ENCODE data around the gene PRKCE. TPM values are rescaled to one million over a fixed set of nuclear protein-coding genes. Genes with fewer than 3 reads are reported as not detected.

PRKCE gene
- total and polyA plus RNA-seq, 2 experiments from 2014 or later = 9.6 to 11.9 TPM

GRCh38 chr2:45788401-45788800, 136.9 kb downstream of the PRKCE start:
- Histone ChIP-seq H4K20me1 (ENCODE audit: insufficient read depth, poor library complexity, severe bottlenecking) (no peaks in the 10 kb centered on the region), H3K4me3 (no peak overlapping the region), H3K79me2 (no peaks in the 10 kb centered on the region), H3K9me2 (replicated peaks; ENCODE audit: insufficient read depth) (no peaks in the 10 kb centered on the region), H3K27ac (no peak overlapping the region), H3K9me3 (ENCODE audit: low read depth) (no peaks in the 10 kb centered on the region), H2AFZ (no peak overlapping the region), H3K4me1 (ENCODE audit: insufficient read depth) (no peaks in the 10 kb centered on the region), H3K4me2 (no peak overlapping the region), H3K36me3 (replicated peaks; ENCODE audit: insufficient read depth, low read depth) (no peaks in the 10 kb centered on the region), H3K27me3 (no peaks in the 10 kb centered on the region)
- WGBS (ENCODE audit: low lambda C conversion rate, missing lambda C conversion rate) = 84% methylated on average over 3 of the region's 3 CpGs
- no peak for DNase-seq (ENCODE audit: low spot score)
- TF ChIP-seq EZH2phosphoT487 (IDR thresholded peaks at IDR 0.05; ENCODE audit: low read depth, severe bottlenecking, unreplicated experiment) = no peak
- TF ChIP-seq CTCF (IDR thresholded peaks at IDR 0.05; ENCODE audit: poor library complexity) = no peak
- TF ChIP-seq EZH2 (IDR thresholded peaks at IDR 0.05; ENCODE audit: borderline replicate concordance) = no peak

GRCh38 chr2:45789317-45789716, 137.8 kb downstream of the PRKCE start:
- no peaks in the 10 kb centered on the region for H3K79me2 ChIP-seq
- no peak overlapping the region for H3K27ac ChIP-seq
- no peak overlapping the region for H3K4me2 ChIP-seq
- no peaks in the 10 kb centered on the region for H3K36me3 ChIP-seq (replicated peaks; ENCODE audit: insufficient read depth, low read depth)
- no peak overlapping the region for H3K4me3 ChIP-seq
- TF ChIP-seq EZH2 (IDR thresholded peaks at IDR 0.05; ENCODE audit: borderline replicate concordance) = no peak
- no peak for TF ChIP-seq CTCF (IDR thresholded peaks at IDR 0.05; ENCODE audit: poor library complexity)
- TF ChIP-seq EZH2phosphoT487 (IDR thresholded peaks at IDR 0.05; ENCODE audit: low read depth, severe bottlenecking, unreplicated experiment) = no peak
- H4K20me1 ChIP-seq (ENCODE audit: insufficient read depth, poor library complexity, severe bottlenecking) = no peaks in the 10 kb centered on the region
- no peaks in the 10 kb centered on the region for H3K9me2 ChIP-seq (replicated peaks; ENCODE audit: insufficient read depth)
- no peaks in the 10 kb centered on the region for H3K4me1 ChIP-seq (ENCODE audit: insufficient read depth)
- H3K27me3 ChIP-seq = no peaks in the 10 kb centered on the region
- DNase-seq (ENCODE audit: low spot score) = no peak
- no peak overlapping the region for H2AFZ ChIP-seq
- H3K9me3 ChIP-seq (ENCODE audit: low read depth) = no peaks in the 10 kb centered on the region

- no peaks in the 10 kb centered on the region for H3K9me3 ChIP-seq (ENCODE audit: low read depth)
- no peak overlapping the region for H3K4me2 ChIP-seq
- 80% methylated on average over 10 of the region's 10 CpGs for WGBS (ENCODE audit: low lambda C conversion rate, missing lambda C conversion rate)
- no peaks in the 10 kb centered on the region for H3K36me3 ChIP-seq (replicated peaks; ENCODE audit: insufficient read depth, low read depth)
- no peak overlapping the region for H3K4me3 ChIP-seq
- H3K4me1 ChIP-seq (ENCODE audit: insufficient read depth) = no peaks in the 10 kb centered on the region
- H4K20me1 ChIP-seq (ENCODE audit: insufficient read depth, poor library complexity, severe bottlenecking) = no peaks in the 10 kb centered on the region
- no peaks in the 10 kb centered on the region for H3K27me3 ChIP-seq
- DNase-seq (ENCODE audit: low spot score) = no peak
- no peak overlapping the region for H3K27ac ChIP-seq
- TF ChIP-seq EZH2 (IDR thresholded peaks at IDR 0.05; ENCODE audit: borderline replicate concordance) (no peak), EZH2phosphoT487 (IDR thresholded peaks at IDR 0.05; ENCODE audit: low read depth, severe bottlenecking, unreplicated experiment) (no peak), CTCF (IDR thresholded peaks at IDR 0.05; ENCODE audit: poor library complexity) (no peak)
- H3K9me2 ChIP-seq (replicated peaks; ENCODE audit: insufficient read depth) = no peaks in the 10 kb centered on the region
- no peaks in the 10 kb centered on the region for H3K79me2 ChIP-seq
- H2AFZ ChIP-seq = no peak overlapping the region
Observed at GRCh38 chr2:45789961-45790723, 138.7 kb downstream of the PRKCE start.
